IMR-90 (cell line): ENCODE data around the gene PTCH2.

Experiments used
- MXI1 ChIP-seq: IDR thresholded peaks from 2 replicates; pipeline ENCODE4 v1.6.1; 2012; ENCODE audit warnings: low read depth, mild to moderate bottlenecking, low read length, moderate library complexity, borderline replicate concordance
- RFX5 ChIP-seq: IDR thresholded peaks from 2 replicates; pipeline ENCODE4 v1.8.0; 2012; ENCODE audit warnings: low read depth, mild to moderate bottlenecking, low read length, moderate library complexity

- TF ChIP-seq MXI1 = no peak
- no peak for TF ChIP-seq RFX5
These were observed 10.1 kb upstream of the PTCH2 start for GRCh38 chr1:44853201-44853600.
